Dendritic cell treated with granulocyte-macrophage colony-stimulating factor and Interleukin-4, amounts not matched to agents 40 ng/mL and 50 ng/mL, for 4 days (primary cell): Measurements from ENCODE around the gene TMEM259.
A peak's percentile ranks its signal among the peaks of the same experiment; 100 is the strongest.
"Not testable (repeated sequence)": the region's sequence is repeated elsewhere in the genome, so short reads cannot be mapped to it uniquely, and the experiment has no call there.

ENCODE experiments used
- H3K27ac Mint-ChIP-seq: one replicate; pipeline ENCODE4 v1.8.0; 2022; ENCODE audit warnings: mild to moderate bottlenecking, mixed read lengths
- H3K27me3 Mint-ChIP-seq: one replicate; pipeline ENCODE4 v1.8.0; 2022; ENCODE audit warnings: mild to moderate bottlenecking, mixed read lengths
- H3K36me3 Mint-ChIP-seq: one replicate; pipeline ENCODE4 v1.8.0; 2022; ENCODE audit warnings: low read depth, mixed read lengths
- H3K4me1 Mint-ChIP-seq: one replicate; pipeline ENCODE4 v1.8.0; 2022; ENCODE audit warnings: low read depth, mixed read lengths
- H3K4me3 Mint-ChIP-seq: one replicate; pipeline ENCODE4 v1.8.0; 2022; ENCODE audit warnings: mild to moderate bottlenecking, moderate library complexity, mixed read lengths
- H3K9me3 Mint-ChIP-seq: one replicate; pipeline ENCODE4 v1.8.0; 2022; ENCODE audit warnings: mixed read lengths
- intact Hi-C: fragments of 100-400 bp; cut with micrococcal nuclease; formaldehyde crosslinking; loops from one replicate; pipeline ENCODE4 v1.15.0; 2022

The TMEM259 gene

GRCh38 chr19:1039646-1040475 lies 18.9 kb upstream of the TMEM259 start, which contains the start of gene ABCA7:
ABCA7 (plus strand) TSS chr19:1040107; CDS start chr19:1041362, 1,255 bp downstream.
- Mint-ChIP-seq H3K4me1 (peaks cover 65% of the 10 kb centered on the region), H3K27ac (peak within 1 kb of the TSS; percentile 88), H3K27me3 (no peaks in the 10 kb centered on the region), H3K9me3 (no peaks in the 10 kb centered on the region), H3K4me3 (peak within 1 kb of the TSS; percentile 99), H3K36me3 (peaks cover 86% of the 10 kb centered on the region)
- intact Hi-C loops: loop anchor here (2.0 kb wide), 1 partner anchor 29 kb away; no protein-coding TSS in a partner anchor

DNA sequence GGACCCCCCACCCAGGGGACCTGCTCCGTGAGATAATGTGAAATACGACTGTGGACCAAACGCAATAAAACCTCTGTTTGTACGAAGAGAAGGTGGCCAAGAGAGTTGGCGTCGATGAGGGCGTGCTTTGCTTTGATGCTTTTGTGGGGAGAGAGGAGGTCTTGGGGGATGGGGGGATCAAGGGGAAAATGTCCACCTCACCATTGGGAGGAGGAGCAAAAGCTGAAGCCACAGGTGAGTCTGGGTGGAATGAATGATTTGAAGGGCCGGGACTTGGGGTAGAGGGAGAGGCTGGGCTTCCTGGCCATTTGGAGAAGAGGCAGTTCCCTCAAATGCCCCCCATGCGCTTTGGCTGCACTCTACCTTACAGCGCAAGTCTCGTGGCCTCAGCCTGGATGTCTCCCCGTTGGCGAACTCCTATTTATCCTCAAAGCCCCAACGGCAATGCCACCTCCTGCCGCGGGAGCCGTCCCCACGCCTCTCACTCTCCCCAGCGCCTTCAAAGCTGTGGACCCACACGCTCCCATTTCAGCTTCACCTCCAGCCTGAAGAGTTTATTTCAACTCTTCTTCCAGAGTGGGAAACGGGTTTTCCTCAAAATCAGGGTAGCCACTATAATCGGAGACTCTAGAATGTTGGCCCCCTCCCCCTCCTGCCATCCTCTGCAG lies 18.2 kb upstream of the TMEM259 start:
- Mint-ChIP-seq H3K9me3 (no peaks in the 10 kb centered on the region), H3K36me3 (peaks cover 80% of the 10 kb centered on the region), H3K4me1 (peaks cover 66% of the 10 kb centered on the region), H3K27me3 (no peaks in the 10 kb centered on the region), H3K4me3 (peak overlapping the region; percentile 99), H3K27ac (peak overlapping the region; percentile 88)
- intact Hi-C loops: loop anchor here (2.0 kb wide), 1 partner anchor 30 kb away; no protein-coding TSS in a partner anchor

GRCh38 chr19:1037621-1038064 lies 16.7 kb upstream of the TMEM259 start:
- intact Hi-C loops: loop anchor here (2.0 kb wide), 1 partner anchor 31 kb away; no protein-coding TSS in a partner anchor
- Mint-ChIP-seq H3K4me3 (peak overlapping the region; percentile 99), H3K36me3 (peaks cover 76% of the 10 kb centered on the region), H3K9me3 (no peaks in the 10 kb centered on the region), H3K4me1 (peaks cover 69% of the 10 kb centered on the region), H3K27me3 (no peaks in the 10 kb centered on the region), H3K27ac (peak overlapping the region; percentile 88)

DNA sequence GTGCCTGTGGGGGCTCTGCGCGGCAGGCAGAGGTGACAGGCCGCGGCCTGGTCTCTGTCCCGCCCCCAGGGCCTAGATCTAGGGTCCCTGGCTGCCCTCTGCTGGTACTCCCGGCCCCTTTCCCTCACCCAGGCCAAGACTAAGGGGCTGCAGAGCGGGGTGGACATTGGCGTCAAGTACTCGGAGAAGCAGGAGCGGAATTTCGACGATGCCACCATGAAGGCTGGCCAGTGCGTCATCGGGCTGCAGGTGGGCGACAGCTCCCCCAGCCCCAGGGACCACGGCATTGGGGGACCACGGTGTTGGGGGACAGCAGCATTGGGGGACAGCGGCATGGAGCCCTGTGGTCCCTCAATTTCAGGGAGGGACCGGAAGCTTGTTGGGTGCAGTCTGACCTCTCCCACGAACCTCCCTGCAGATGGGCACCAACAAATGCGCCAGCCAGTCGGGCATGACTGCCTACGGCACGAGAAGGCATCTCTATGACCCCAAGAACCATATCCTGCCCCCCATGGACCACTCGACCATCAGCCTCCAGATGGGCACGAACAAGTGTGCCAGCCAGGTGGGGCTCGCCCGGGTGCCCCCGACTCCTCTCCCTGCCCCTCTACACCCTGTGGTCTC lies 15.2 kb upstream of the TMEM259 start:
- peaks cover 68% of the 10 kb centered on the region for H3K4me1 Mint-ChIP-seq
- H3K36me3 Mint-ChIP-seq: peaks cover 79% of the 10 kb centered on the region
- H3K27ac Mint-ChIP-seq: peak overlapping the region; percentile 88
- intact Hi-C loops: no loop called here
- no peaks in the 10 kb centered on the region for H3K27me3 Mint-ChIP-seq
- H3K9me3 Mint-ChIP-seq: no peaks in the 10 kb centered on the region
- H3K4me3 Mint-ChIP-seq: no peak overlapping the region

GRCh38 chr19:1032264-1032867 lies 11.4 kb upstream of the TMEM259 start:
- intact Hi-C loops: no loop called here
- Mint-ChIP-seq H3K9me3 (no peaks in the 10 kb centered on the region), H3K27me3 (no peaks in the 10 kb centered on the region), H3K36me3 (peaks cover 76% of the 10 kb centered on the region), H3K27ac (no peak overlapping the region), H3K4me1 (peaks cover 54% of the 10 kb centered on the region), H3K4me3 (no peak overlapping the region)

DNA sequence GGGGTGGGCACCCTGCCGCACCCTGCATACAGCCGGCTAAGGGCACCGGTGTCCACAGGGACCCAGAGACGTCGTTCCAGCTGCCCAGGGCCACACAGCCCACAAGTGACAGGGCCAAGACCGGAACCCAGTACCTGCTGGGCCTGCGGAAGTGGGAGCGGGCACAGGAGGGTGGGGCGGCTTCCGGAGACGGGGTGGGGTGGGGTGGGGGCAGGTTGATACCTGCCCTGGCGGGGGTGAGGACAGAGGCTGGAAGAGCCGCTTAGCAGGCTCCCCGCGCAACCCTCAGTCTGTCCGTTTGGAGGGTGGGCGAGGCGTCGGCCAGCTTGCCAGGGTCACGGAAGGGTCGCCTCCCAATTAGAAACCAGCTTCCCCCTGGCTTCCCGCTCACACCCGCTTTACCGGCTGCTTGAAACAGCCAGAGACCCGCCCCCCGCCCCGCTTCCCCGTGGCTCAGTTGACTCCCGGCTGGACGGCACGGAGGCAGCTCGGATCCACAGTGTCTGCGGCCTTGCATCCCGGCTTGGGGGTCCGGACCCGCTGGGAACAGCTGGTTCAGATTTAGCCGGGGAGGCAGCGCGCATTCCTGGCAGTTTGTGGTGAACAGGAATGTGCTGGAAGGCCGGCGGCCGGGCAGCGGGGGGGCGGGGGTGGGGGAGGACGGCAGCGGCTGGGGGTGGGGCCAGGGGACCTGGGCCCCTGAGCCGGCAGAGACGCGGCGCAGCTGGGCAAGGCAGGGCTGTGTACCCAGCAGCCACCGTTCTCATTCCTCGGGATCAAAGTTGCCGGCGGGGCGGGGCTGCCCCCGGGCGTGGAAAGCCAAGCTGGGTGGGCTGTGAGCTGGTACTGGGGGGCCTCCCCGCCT lies 7.4 kb upstream of the TMEM259 start:
- no peaks in the 10 kb centered on the region for H3K27me3 Mint-ChIP-seq
- H3K27ac Mint-ChIP-seq: peak overlapping the region; percentile 94
- H3K4me1 Mint-ChIP-seq: peaks cover 46% of the 10 kb centered on the region
- peaks cover 52% of the 10 kb centered on the region for H3K36me3 Mint-ChIP-seq
- H3K4me3 Mint-ChIP-seq: peak overlapping the region; percentile 95
- H3K9me3 Mint-ChIP-seq: no peaks in the 10 kb centered on the region
- intact Hi-C loops: no loop called here

- Mint-ChIP-seq H3K4me3 (peak overlapping the region; percentile 95), H3K27me3 (no peaks in the 10 kb centered on the region), H3K36me3 (peaks cover 45% of the 10 kb centered on the region), H3K9me3 (no peaks in the 10 kb centered on the region), H3K27ac (peak overlapping the region; percentile 94), H3K4me1 (peaks cover 43% of the 10 kb centered on the region)
- intact Hi-C loops: no loop called here
Measured at GRCh38 chr19:1027650-1028061, 6.7 kb upstream of the TMEM259 start.

DNA sequence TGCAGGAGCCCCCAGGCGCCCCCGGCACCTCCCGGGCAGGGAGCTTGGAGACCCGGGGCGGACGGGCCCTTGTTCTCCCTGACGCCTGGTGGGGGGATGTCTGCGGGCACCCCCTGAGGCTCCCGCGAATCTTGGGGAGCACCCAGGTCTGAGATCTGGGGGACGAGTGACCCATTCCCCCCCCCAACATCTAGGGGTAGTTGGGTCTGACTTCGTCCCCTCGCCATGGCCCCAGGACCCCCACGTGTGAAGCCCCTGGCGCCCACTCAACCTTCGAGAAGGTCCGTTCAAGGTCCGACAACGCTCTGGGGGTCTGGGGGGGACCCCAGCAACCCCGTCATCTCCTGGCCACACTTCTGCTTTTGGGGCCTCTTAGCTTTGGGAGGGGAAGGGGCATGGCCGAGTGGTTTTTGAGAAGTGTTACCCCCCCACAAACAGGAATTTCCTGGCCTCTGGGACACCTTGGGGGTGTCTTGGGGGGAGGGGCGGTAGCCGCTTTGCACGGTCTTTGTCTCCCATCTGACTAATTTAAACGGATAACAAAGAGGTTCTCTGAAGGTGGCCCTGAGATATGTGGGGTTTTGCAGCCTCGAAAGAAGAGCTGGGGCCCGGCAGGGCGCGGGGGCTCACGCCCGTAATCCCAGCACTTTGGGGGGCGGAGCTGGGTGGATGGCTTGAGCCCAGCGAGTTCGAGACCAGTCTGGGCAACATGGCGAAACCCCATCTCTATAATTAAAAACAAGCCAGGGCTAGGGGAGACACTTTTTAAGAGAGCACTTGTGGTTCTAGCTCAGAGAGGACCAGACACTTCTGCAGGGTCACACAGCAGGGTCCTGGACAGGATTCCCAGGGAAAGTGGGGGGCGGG lies 6.1 kb upstream of the TMEM259 start:
- peaks cover 37% of the 10 kb centered on the region for H3K4me1 Mint-ChIP-seq
- intact Hi-C loops: no loop called here

DNA sequence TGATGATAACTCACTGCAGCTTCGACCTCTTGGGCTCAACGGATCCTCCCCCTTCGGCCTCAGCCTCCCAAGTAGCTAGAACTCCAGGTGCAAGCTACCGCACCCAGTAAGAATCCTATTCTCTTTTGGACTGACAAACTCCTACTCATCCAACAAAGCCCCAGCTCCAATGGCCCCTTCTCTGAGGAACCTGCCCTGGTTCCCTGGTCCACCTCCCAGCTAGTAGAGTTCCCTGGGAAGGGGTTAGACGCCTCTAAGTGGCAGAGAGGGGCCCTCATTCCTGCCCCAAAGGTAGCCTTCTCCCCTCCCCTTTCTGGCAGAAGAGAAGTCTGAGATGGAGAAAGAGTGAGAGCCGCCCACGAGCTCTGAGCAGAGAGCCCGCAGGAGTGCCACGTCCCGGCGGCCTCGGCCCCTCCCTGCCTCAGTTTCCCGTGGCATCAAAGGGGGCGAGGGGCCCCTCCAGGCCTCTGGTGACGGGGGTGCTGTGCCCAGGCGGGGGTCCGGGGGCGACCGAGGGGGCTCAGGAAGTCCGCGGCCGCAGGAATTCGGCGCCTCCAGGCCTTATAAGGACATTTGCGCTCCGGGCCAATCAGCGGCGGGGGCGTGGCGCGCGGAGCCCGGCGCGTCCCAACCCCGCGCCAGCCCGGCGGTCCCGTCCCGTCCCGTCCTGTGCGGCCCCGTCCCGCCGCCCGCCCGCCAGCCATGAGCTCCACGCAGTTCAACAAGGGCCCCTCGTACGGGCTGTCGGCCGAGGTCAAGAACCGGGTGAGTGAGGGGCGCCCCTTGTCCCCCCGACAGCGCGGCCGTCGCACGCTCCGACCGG lies 5.2 kb upstream of the TMEM259 start, which contains the start of gene CNN2:
Gene CNN2, plus strand, starts transcription at position 649 of the 823 bp plus-strand sequence. Its CDS starts 54 bp downstream, at position 703.
- peak within 1 kb of the TSS; percentile 95 for H3K4me3 Mint-ChIP-seq
- H3K27me3 Mint-ChIP-seq: no peaks in the 10 kb centered on the region
- peak within 1 kb of the TSS; percentile 94 for H3K27ac Mint-ChIP-seq
- H3K36me3 Mint-ChIP-seq: peaks cover 32% of the 10 kb centered on the region
- H3K9me3 Mint-ChIP-seq: no peaks in the 10 kb centered on the region
- H3K4me1 Mint-ChIP-seq: peaks cover 44% of the 10 kb centered on the region
- intact Hi-C loops: no loop called here

More for the DNA sequence above, 6.1 kb upstream of the TMEM259 start:
- Mint-ChIP-seq H3K27ac (peak overlapping the region; percentile 94), H3K4me3 (peak overlapping the region; percentile 95), H3K36me3 (peaks cover 39% of the 10 kb centered on the region), H3K9me3 (no peaks in the 10 kb centered on the region), H3K27me3 (no peaks in the 10 kb centered on the region)

DNA sequence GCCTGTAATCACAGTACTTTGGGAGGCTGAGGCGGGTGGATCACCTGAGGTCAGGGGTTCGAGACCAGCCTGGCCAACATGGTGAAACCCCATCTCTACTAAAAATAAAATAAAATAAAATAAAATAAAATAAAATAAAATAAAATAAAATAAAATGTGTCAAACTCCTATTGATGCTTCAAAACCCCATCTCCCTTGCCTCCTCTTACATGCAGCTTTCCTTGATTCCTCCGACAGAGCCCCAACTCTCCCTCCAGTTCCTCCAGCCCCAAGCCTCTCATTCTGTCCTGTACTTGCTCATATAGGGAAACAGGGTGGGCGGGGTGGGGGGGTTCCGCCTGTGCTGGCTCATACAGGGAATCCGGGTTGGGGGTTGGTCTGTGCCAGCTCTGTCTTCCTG lies 4.2 kb upstream of the TMEM259 start:
- Mint-ChIP-seq H3K4me1 (peaks cover 37% of the 10 kb centered on the region), H3K36me3 (peaks cover 28% of the 10 kb centered on the region)
- intact Hi-C loops, H3K9me3 Mint-ChIP-seq, H3K27me3 Mint-ChIP-seq, H3K4me3 Mint-ChIP-seq, H3K27ac Mint-ChIP-seq: not testable (repeated sequence)

DNA sequence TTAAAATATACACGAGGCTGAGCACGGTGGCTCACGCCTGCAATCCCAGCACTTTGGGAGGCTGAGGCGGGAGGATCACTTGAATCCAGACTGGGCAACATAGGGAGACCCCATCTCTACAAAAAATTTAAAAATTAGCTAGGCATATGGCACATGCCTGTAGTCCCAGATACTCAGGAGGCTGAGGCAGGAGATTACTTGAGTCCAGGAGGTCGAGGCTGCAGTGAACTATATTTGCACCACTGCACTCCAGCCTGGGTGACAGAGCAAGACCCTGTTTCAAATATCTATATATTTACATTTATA lies 2.9 kb upstream of the TMEM259 start:
- H3K27ac Mint-ChIP-seq, H3K9me3 Mint-ChIP-seq, H3K4me3 Mint-ChIP-seq: not testable (repeated sequence)

More for the DNA sequence above, 2.9 kb upstream of the TMEM259 start:
- H3K27me3 Mint-ChIP-seq: not testable (repeated sequence)
- intact Hi-C loops: loop anchor here (5.0 kb wide), 1 partner anchor 43 kb away; the partner anchor contains the start of gene ARHGAP45
- Mint-ChIP-seq H3K4me1 (peaks cover 40% of the 10 kb centered on the region), H3K36me3 (peaks cover 31% of the 10 kb centered on the region)
